VCaP (cell line): ENCODE measurements around the gene PDE10A.

Source experiments
- H3K27ac ChIP-seq: fragments of 450-650 bp; 2 replicates; pipeline ENCODE4 v1.5.1; 2017
- CTCF ChIP-seq: fragments of 450-650 bp; conservative IDR thresholded peaks from 2 replicates; pipeline ENCODE4 v1.5.1; 2017; ENCODE audit warnings: mild to moderate bottlenecking, moderate library complexity

The PDE10A gene

DNA sequence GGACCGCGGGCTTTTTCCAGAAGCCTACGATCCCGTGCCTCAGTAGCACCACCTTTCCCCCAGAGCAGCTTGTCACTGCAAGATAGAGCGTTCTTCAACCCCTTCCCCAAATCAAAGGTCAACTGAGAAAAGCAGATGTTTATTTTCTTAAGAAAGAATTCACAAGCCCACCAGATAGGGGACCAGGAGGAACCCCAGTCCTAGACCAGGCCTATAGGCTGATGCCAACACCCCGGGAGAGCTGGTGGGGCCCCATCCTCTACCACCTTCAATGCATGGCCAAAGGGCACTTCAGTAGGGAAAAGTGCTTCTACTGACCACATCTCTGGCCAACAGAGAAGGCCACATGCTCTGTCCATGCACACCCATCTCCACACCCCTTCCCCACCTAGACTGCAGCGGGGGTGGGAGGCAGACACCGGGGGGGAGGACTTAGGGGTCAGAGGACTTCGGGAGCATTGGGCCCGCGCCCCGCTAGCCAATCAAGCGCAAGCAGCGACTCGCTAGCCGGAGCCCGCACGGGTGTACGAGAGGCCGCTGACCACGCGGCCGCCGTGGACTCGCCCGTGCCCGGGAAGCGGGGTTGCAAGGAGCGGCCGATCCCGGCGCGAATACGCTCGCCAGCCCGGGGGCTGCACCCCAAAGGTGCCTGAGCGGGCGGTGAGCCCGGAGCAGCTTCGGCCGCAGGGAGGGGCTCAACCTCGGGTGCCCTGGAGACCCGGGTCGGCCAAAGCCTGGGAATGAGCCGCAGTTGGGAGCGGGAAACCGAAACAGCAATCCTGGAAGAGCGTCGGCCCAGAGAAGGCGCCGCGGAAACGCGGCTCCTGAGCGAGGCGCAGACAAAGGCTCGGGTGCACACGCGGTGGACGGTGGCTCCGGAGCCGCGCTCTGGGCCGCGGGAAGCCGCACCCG lies 2.8 kb downstream of the PDE10A start:
- no peak for TF ChIP-seq CTCF

GRCh38 chr6:165658395-165659058 lies 4.5 kb downstream of the PDE10A start:
- no peak overlapping the region for H3K27ac ChIP-seq
- TF ChIP-seq CTCF = no peak

More for the DNA sequence above, 2.8 kb downstream of the PDE10A start:
- H3K27ac ChIP-seq = no peak overlapping the region

DNA sequence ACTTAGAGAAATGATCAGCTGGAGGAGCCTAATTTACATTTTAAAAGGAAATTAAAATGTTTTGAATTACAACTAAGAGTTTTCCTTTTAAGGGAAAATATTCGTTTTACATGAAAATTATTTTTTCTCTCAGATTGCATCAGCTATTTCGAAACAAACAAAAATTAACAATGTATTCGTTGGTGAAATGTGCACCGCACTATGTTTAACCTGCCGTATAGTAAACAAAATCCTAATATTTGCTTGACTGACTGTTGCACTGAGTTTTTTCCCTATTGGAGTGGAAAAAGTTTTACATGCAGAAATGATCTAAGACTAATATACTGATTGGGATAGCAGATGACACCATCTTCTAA lies 5.7 kb downstream of the PDE10A start:
- no peak for TF ChIP-seq CTCF
- H3K27ac ChIP-seq = no peak overlapping the region

- no peak overlapping the region for H3K27ac ChIP-seq
- no peak for TF ChIP-seq CTCF
Measured at GRCh38 chr6:165656581-165657324, 6.3 kb downstream of the PDE10A start.

- no peak for TF ChIP-seq CTCF
- no peak overlapping the region for H3K27ac ChIP-seq
Measured at GRCh38 chr6:165655191-165655590, 7.8 kb downstream of the PDE10A start.

GRCh38 chr6:165654144-165654543 lies 8.9 kb downstream of the PDE10A start:
- TF ChIP-seq CTCF = no peak
- no peak overlapping the region for H3K27ac ChIP-seq

DNA sequence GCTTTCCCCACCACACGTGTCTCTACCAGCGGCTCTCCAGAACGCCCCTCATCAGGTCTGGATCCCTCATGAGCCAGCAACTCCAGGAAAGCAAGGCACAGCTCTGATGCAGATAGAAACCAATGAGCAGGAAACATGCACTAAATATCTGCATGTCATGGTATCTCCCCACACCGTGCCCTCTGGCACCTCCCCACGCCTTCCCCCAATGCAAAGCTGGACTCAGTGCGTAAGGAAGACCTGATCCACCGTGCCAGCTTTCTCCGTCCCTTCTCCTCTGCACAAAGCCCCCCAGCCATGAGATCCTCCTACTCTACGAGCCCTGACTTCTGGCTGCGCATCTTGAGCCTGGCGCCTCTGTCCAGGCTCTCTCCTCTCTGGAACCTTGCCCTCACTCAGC lies 9.4 kb downstream of the PDE10A start:
- no peak overlapping the region for H3K27ac ChIP-seq
- TF ChIP-seq CTCF = no peak
